ENCODE data around the gene PLCD1.
A peak's percentile ranks its signal among the peaks of the same experiment; 100 is the strongest.

DNA sequence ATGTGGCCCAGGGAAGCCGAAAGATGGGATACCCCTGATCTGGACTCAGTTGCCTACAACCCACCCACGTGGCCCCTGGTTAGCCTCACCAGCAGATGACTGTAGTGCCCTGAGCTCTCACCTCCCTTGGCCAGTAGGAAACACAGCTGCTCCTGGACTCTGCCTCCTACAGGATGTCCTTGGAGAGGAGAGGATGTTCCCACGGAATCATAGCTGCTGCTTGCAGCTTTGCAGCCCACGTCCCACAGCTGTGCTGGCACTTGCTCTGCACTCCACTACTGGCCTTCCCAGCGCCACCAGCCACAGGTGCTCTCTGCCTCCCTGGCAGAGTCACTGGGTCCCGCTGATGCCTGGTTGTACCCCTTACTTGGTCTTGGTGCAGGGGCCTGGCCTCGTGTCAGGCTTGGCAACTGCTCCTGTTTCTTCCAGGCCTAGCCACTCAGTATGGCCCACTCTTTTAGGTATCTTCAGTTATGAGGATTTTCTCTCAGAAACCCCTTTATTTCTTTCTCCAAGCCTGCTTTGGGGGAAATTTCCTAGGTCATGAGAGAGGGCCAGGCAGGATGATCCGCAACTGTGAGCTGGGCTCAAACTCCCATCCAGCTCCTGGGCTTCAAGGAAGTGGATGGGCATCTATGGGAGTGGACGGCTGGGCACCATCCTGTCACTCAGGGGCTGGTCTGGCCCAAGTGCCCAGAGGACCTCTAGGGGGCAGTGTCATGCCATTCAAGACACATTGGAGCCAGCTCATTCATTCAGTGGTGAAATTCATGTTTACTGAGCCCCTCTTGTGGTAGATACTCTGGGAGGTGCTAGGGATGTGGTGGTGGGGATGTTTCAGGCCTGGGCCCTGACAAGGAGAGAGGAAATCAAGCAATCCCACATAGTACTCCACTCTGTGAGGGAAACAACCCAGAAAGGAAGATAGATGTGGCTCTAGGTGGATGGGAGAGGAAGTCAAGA is 55.0 kb downstream of the PLCD1 start:
- TF ChIP-seq, protein P1, sequence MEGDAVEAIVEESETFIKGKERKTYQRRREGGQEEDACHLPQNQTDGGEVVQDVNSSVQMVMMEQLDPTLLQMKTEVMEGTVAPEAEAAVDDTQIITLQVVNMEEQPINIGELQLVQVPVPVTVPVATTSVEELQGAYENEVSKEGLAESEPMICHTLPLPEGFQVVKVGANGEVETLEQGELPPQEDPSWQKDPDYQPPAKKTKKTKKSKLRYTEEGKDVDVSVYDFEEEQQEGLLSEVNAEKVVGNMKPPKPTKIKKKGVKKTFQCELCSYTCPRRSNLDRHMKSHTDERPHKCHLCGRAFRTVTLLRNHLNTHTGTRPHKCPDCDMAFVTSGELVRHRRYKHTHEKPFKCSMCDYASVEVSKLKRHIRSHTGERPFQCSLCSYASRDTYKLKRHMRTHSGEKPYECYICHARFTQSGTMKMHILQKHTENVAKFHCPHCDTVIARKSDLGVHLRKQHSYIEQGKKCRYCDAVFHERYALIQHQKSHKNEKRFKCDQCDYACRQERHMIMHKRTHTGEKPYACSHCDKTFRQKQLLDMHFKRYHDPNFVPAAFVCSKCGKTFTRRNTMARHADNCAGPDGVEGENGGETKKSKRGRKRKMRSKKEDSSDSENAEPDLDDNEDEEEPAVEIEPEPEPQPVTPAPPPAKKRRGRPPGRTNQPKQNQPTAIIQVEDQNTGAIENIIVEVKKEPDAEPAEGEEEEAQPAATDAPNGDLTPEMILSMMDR (IDR thresholded peaks at IDR 0.05) = peak; percentile 45 to 74 (median 49)
- TF ChIP-seq POLR2A (IDR thresholded peaks at IDR 0.05) = no peak
- no peak for TF ChIP-seq EP300 (IDR thresholded peaks at IDR 0.05)
- TF ChIP-seq POLR2AphosphoS5 (IDR thresholded peaks at IDR 0.05) = no peak

Measured in gastroesophageal sphincter (tissue), 3 donors.